HK-2 (cell line): ENCODE results near the gene ZDHHC3.

Source experiments
- DNase-seq: peaks from one replicate; pipeline ENCODE4 v3.0.0-alpha.2; 2018; ENCODE audit not compliant: unreplicated experiment

Gene ZDHHC3

GRCh38 chr3:44976002-44976815 is at the start of gene ZDHHC3, which contains the start of gene EXOSC7:
ZDHHC3 (minus strand) TSS chr3:44976174; CDS start chr3:44959436, 16,738 bp downstream.
EXOSC7 (plus strand) TSS chr3:44976244; CDS start chr3:44976278, 34 bp downstream.
- DNase-seq = peak; percentile 81

GRCh38 chr3:45024542-45025255 is 48.7 kb upstream of the ZDHHC3 start:
- DNase-seq = no peak

GRCh38 chr3:45023675-45024074 is 47.7 kb upstream of the ZDHHC3 start:
- DNase-seq = no peak

GRCh38 chr3:45021524-45022297 is 45.7 kb upstream of the ZDHHC3 start:
- no peak for DNase-seq

- no peak for DNase-seq
These were observed 44.6 kb upstream of the ZDHHC3 start for GRCh38 chr3:45020534-45020933.

GRCh38 chr3:45017821-45018220 is 41.8 kb upstream of the ZDHHC3 start:
- no peak for DNase-seq

GRCh38 chr3:45016916-45017315 is 40.9 kb upstream of the ZDHHC3 start:
- DNase-seq = no peak

GRCh38 chr3:45012577-45012976 is 36.6 kb upstream of the ZDHHC3 start:
- no peak for DNase-seq

GRCh38 chr3:45011756-45012508 is 36.0 kb upstream of the ZDHHC3 start:
- DNase-seq = peak; percentile 36

- peak; percentile 59 for DNase-seq
These were observed 34.9 kb upstream of the ZDHHC3 start for GRCh38 chr3:45010811-45011333.

- DNase-seq = no peak
These were observed 33.9 kb upstream of the ZDHHC3 start for GRCh38 chr3:45009868-45010267.

- no peak for DNase-seq
These were observed 32.1 kb upstream of the ZDHHC3 start for GRCh38 chr3:45008117-45008516.

- DNase-seq = no peak
These were observed 31.1 kb upstream of the ZDHHC3 start for GRCh38 chr3:45007091-45007490.

- DNase-seq = no peak
These were observed 27.9 kb upstream of the ZDHHC3 start for GRCh38 chr3:45003859-45004258.

- DNase-seq = no peak
These were observed 27.4 kb upstream of the ZDHHC3 start for GRCh38 chr3:45003406-45003805.

GRCh38 chr3:45002720-45003119 is 26.7 kb upstream of the ZDHHC3 start:
- DNase-seq = no peak

- DNase-seq = no peak
These were observed 26.2 kb upstream of the ZDHHC3 start for GRCh38 chr3:45002139-45002660.

GRCh38 chr3:45001738-45002137 is 25.8 kb upstream of the ZDHHC3 start:
- no peak for DNase-seq

GRCh38 chr3:45000823-45001222 is 24.8 kb upstream of the ZDHHC3 start:
- DNase-seq = no peak

- DNase-seq = no peak
These were observed 23.8 kb upstream of the ZDHHC3 start for GRCh38 chr3:44999782-45000181.

- no peak for DNase-seq
These were observed 20.6 kb upstream of the ZDHHC3 start for GRCh38 chr3:44996556-44996969.
